K562 treated with DMSO at 1 percent for 24 hours (cell line): Measurements from ENCODE around the gene LRIG1. TPM values are rescaled to one million over a fixed set of nuclear protein-coding genes. Genes with fewer than 3 reads are reported as not detected.

Source experiments
- total RNA-seq: library from RNA; unstranded; fragments of 300-600 nt; gene quantifications from 2 replicates; pipeline ENCODE4 v1.2.3, GENCODE V29; 2022; ENCODE audit warnings: low read depth; ENCODE audit not compliant: insufficient read depth

LRIG1 gene, protein sequence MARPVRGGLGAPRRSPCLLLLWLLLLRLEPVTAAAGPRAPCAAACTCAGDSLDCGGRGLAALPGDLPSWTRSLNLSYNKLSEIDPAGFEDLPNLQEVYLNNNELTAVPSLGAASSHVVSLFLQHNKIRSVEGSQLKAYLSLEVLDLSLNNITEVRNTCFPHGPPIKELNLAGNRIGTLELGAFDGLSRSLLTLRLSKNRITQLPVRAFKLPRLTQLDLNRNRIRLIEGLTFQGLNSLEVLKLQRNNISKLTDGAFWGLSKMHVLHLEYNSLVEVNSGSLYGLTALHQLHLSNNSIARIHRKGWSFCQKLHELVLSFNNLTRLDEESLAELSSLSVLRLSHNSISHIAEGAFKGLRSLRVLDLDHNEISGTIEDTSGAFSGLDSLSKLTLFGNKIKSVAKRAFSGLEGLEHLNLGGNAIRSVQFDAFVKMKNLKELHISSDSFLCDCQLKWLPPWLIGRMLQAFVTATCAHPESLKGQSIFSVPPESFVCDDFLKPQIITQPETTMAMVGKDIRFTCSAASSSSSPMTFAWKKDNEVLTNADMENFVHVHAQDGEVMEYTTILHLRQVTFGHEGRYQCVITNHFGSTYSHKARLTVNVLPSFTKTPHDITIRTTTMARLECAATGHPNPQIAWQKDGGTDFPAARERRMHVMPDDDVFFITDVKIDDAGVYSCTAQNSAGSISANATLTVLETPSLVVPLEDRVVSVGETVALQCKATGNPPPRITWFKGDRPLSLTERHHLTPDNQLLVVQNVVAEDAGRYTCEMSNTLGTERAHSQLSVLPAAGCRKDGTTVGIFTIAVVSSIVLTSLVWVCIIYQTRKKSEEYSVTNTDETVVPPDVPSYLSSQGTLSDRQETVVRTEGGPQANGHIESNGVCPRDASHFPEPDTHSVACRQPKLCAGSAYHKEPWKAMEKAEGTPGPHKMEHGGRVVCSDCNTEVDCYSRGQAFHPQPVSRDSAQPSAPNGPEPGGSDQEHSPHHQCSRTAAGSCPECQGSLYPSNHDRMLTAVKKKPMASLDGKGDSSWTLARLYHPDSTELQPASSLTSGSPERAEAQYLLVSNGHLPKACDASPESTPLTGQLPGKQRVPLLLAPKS
- total RNA-seq = 0.38 and 0.47 TPM in 2 replicates

DNA sequence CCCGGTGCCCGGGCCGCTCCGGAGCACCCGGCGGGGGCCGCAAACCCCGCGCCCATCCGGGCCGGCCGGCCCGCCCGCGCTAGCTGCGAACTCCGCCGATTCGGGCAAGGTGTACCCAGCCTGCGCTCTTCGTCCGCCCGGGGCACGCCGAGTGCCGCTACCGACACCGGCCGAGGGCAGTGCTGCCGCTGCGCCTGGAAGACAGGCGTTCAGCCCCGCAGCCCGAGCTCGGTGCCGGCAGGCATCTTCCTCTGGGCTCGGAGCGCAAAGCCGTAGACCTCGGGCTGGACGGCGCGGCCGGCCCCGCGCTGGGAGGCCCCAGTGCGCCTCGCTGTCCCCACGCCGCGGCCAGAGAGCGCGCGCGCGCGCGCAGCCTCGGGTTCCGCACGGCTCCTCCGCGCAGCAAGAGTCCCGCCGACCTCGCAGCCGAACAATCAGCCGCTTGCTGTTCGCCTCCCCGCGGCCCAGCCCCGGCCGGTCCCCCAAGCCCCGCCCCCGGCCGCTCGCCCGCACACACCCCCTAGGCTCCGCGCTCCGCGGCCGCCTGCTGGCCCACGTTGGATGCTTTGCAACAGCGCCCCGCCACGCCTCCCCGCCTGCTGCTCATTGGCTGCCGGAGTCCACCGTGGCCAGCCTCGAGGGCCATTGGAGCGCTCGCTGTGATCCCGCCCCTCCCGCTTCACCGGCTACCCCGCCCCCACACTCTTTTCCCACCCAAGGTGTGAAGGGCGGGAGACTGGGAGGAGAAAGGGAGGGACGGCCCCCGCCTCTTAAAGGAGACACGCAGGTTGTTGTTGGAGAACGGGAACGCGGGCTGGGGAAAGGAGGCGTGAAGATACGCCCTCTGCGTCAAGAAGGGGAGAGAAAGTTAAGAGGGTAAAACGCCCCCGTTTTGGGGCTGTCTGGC is at the start of gene LRIG1:
Gene LRIG1 (minus strand): TSS at position 447 of the 907 bp plus-strand sequence. CDS start 615 bp downstream, outside the sequence.

